ENCODE measurements around the gene PALLD.
"Not testable (repeated sequence)": the region's sequence is repeated elsewhere in the genome, so short reads cannot be mapped to it uniquely, and the experiment has no call there.

PALLD gene

DNA sequence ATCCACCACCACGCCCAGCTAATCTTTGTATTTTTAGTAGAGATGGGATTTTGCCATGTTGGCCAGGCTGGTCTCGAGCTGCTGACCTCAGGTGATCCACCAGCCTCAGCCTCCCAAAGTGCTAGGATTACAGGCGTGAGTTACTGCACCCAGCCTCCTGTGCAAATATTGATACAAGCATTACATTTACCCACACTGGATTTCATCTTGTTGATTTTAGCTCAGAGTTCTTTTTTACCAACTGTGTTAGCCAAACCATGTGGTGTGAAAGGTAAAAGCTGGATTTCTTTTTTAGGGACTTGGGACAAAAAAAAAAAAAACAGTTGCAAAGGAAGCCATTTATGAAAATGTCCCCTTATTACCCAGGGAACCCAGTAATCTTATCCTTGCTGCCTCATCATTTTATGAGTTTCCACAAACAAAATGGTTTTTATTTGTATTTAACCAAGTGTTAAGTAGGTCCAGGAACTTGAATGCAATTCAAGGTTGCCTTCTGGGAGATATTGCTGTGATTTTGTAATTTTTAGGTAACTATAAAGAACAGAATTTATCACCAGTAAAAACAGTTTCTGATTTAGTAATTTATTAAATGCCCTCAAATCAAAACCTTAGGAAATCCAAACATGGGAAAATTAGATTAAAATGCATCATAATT lies 202.5 kb downstream of the PALLD start:
- H3K79me2 ChIP-seq (ENCODE audit: insufficient read depth, low read length), result no peaks in the 10 kb centered on the region
- H3K27me3 ChIP-seq (ENCODE audit: insufficient read depth, low read length, poor library complexity), result no peaks in the 10 kb centered on the region
- H4K20me1 ChIP-seq (ENCODE audit: insufficient read depth, low read length), result no peaks in the 10 kb centered on the region
- ATAC-seq (ENCODE audit: insufficient read depth, low read depth) (no peak), DNase-seq (no peak)
- no peak overlapping the region for H3K4me2 ChIP-seq (ENCODE audit: insufficient read depth, low read length)
- H3K36me3 ChIP-seq (ENCODE audit: insufficient read depth, low read length), result no peaks in the 10 kb centered on the region
- TF ChIP-seq, protein P1, sequence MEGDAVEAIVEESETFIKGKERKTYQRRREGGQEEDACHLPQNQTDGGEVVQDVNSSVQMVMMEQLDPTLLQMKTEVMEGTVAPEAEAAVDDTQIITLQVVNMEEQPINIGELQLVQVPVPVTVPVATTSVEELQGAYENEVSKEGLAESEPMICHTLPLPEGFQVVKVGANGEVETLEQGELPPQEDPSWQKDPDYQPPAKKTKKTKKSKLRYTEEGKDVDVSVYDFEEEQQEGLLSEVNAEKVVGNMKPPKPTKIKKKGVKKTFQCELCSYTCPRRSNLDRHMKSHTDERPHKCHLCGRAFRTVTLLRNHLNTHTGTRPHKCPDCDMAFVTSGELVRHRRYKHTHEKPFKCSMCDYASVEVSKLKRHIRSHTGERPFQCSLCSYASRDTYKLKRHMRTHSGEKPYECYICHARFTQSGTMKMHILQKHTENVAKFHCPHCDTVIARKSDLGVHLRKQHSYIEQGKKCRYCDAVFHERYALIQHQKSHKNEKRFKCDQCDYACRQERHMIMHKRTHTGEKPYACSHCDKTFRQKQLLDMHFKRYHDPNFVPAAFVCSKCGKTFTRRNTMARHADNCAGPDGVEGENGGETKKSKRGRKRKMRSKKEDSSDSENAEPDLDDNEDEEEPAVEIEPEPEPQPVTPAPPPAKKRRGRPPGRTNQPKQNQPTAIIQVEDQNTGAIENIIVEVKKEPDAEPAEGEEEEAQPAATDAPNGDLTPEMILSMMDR (IDR thresholded peaks at IDR 0.05; ENCODE audit: borderline replicate concordance, extremely low read depth, low read length, poor library complexity, severe bottlenecking), result no peak
- TF ChIP-seq EZH2 (IDR thresholded peaks at IDR 0.05; ENCODE audit: borderline replicate concordance, low read depth, low read length, severe bottlenecking), result no peak
- H3K9me3 ChIP-seq (ENCODE audit: insufficient read depth, low read length, severe bottlenecking), result no peaks in the 10 kb centered on the region
- H3K4me3 ChIP-seq (ENCODE audit: low read depth in 1 of 2, low read length in 2 of 2), result no peak overlapping the region
- no peak overlapping the region for H3K27ac ChIP-seq (ENCODE audit: low read length)
- no peaks in the 10 kb centered on the region for H3K4me1 ChIP-seq (ENCODE audit: insufficient read depth, low read length)
- no peak overlapping the region for H3K9ac ChIP-seq (ENCODE audit: low read depth, low read length)
- no peak overlapping the region for H2AFZ ChIP-seq (ENCODE audit: low read depth, low read length)

DNA sequence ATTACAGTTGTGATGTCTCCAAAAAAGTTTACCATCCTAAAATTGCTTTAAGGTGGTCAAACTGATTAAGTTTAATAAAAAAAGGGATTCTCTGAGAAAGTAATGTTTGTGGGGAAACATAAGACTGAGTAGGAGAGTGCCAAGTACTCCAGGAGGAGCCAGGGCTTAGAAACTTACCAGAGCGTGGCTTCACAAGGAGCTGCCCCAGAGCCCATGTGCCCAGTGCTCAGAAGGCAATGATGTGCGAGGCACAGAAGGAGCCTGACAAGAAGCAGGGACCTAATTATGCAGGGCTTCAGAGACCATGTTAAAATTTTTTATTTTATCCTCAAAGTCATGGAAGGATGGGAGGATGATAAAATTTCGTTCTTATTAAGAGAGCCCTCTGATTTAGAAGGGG lies 204.2 kb downstream of the PALLD start:
- no peak overlapping the region for H3K9ac ChIP-seq (ENCODE audit: low read depth, low read length)
- no peaks in the 10 kb centered on the region for H3K9me3 ChIP-seq (ENCODE audit: insufficient read depth, low read length, severe bottlenecking)
- no peak overlapping the region for H3K4me3 ChIP-seq (ENCODE audit: low read depth in 1 of 2, low read length in 2 of 2)
- DNase-seq (no peak), ATAC-seq (ENCODE audit: insufficient read depth, low read depth) (no peak)
- H3K79me2 ChIP-seq (ENCODE audit: insufficient read depth, low read length), result no peaks in the 10 kb centered on the region
- no peak overlapping the region for H2AFZ ChIP-seq (ENCODE audit: low read depth, low read length)
- H3K4me1 ChIP-seq (ENCODE audit: insufficient read depth, low read length), result no peaks in the 10 kb centered on the region
- TF ChIP-seq, protein P1 (IDR thresholded peaks at IDR 0.05; ENCODE audit: borderline replicate concordance, extremely low read depth, low read length, poor library complexity, severe bottlenecking), result no peak
- TF ChIP-seq EZH2 (IDR thresholded peaks at IDR 0.05; ENCODE audit: borderline replicate concordance, low read depth, low read length, severe bottlenecking), result no peak
- H3K27me3 ChIP-seq (ENCODE audit: insufficient read depth, low read length, poor library complexity), result no peaks in the 10 kb centered on the region
- no peak overlapping the region for H3K27ac ChIP-seq (ENCODE audit: low read length)
- no peak overlapping the region for H3K4me2 ChIP-seq (ENCODE audit: insufficient read depth, low read length)
- H3K36me3 ChIP-seq (ENCODE audit: insufficient read depth, low read length), result no peaks in the 10 kb centered on the region
- no peaks in the 10 kb centered on the region for H4K20me1 ChIP-seq (ENCODE audit: insufficient read depth, low read length)

DNA sequence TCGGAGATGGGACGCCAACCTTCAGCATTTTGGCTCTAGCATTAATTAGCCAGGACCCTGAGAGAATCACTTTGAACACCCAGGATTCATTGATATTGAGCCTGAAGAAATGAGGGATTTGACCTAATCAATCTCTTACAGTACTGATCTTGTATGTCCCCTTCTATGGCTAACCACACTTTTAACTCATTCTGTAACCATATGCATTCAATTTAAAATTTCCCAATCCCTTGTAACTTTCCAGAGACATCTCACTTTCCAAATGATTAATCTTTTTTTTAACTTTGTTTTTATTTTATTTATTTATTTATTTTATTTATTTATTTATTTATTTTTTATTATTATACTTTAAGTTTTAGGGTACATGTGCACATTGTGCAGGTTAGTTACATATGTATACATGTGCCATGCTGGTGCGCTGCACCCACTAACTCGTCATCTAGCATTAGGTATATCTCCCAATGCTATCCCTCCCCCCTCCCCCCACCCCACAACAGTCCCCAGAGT lies 205.8 kb downstream of the PALLD start:
- not testable (repeated sequence) for H3K9ac ChIP-seq (ENCODE audit: low read depth, low read length); H3K36me3 ChIP-seq (ENCODE audit: insufficient read depth, low read length); H2AFZ ChIP-seq (ENCODE audit: low read depth, low read length); H3K4me1 ChIP-seq (ENCODE audit: insufficient read depth, low read length); H3K4me2 ChIP-seq (ENCODE audit: insufficient read depth, low read length); H3K4me3 ChIP-seq (ENCODE audit: low read depth in 1 of 2, low read length in 2 of 2); H4K20me1 ChIP-seq (ENCODE audit: insufficient read depth, low read length); H3K27ac ChIP-seq (ENCODE audit: low read length); H3K27me3 ChIP-seq (ENCODE audit: insufficient read depth, low read length, poor library complexity); DNase-seq; H3K9me3 ChIP-seq (ENCODE audit: insufficient read depth, low read length, severe bottlenecking); H3K79me2 ChIP-seq (ENCODE audit: insufficient read depth, low read length); ATAC-seq (ENCODE audit: insufficient read depth, low read depth)

DNA sequence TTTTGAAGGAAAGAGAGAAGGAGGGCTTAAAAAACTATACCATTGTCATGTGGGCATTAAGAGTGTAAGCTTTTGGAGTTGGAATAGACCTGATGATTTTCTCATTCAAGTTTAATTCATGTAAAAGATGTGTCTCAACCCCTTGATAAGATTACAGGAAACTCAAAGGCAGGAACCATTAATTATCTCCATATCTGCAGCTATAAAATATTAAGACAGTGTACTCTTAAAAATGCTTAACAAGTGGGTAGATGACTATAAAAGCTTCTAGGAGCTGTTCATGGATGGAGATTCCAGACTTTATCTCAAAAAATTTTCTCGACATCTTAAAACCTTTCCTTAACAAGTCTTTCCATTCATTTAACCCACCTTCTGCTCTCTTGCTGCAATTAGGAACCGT lies 208.3 kb downstream of the PALLD start:
- Histone ChIP-seq H3K4me1 (ENCODE audit: insufficient read depth, low read length) (no peaks in the 10 kb centered on the region), H3K9me3 (ENCODE audit: insufficient read depth, low read length, severe bottlenecking) (no peaks in the 10 kb centered on the region), H4K20me1 (ENCODE audit: insufficient read depth, low read length) (no peaks in the 10 kb centered on the region), H3K4me3 (ENCODE audit: low read depth in 1 of 2, low read length in 2 of 2) (no peak overlapping the region), H3K79me2 (ENCODE audit: insufficient read depth, low read length) (no peaks in the 10 kb centered on the region), H3K9ac (ENCODE audit: low read depth, low read length) (no peak overlapping the region), H2AFZ (ENCODE audit: low read depth, low read length) (no peak overlapping the region), H3K27ac (ENCODE audit: low read length) (no peak overlapping the region), H3K36me3 (ENCODE audit: insufficient read depth, low read length) (no peaks in the 10 kb centered on the region), H3K4me2 (ENCODE audit: insufficient read depth, low read length) (no peak overlapping the region), H3K27me3 (ENCODE audit: insufficient read depth, low read length, poor library complexity) (no peaks in the 10 kb centered on the region)
- no peak for ATAC-seq (ENCODE audit: insufficient read depth, low read depth)
- DNase-seq, result no peak
- TF ChIP-seq, protein P1 (IDR thresholded peaks at IDR 0.05; ENCODE audit: borderline replicate concordance, extremely low read depth, low read length, poor library complexity, severe bottlenecking), result no peak
- TF ChIP-seq EZH2 (IDR thresholded peaks at IDR 0.05; ENCODE audit: borderline replicate concordance, low read depth, low read length, severe bottlenecking), result no peak
